HepG2 (cell line): ENCODE data around the gene NARF. TPM values are rescaled to one million over a fixed set of nuclear protein-coding genes. Genes with fewer than 3 reads are reported as not detected.

Experiments used
- BATF2 ChIP-seq: sonication (generic); formaldehyde crosslinking; IDR thresholded peaks from 2 replicates; pipeline ENCODE4 v1.8.0; 2022; ENCODE audit warnings: mild to moderate bottlenecking, missing genetic modification reagents, moderate library complexity
- BCL6 ChIP-seq: IDR thresholded peaks from 2 replicates; pipeline ENCODE4 v1.6.1; 2016; ENCODE audit warnings: missing genetic modification reagents, missing compliant biosample characterization
- BHLHE40 ChIP-seq: IDR thresholded peaks from 2 replicates; pipeline ENCODE4 v1.6.1; 2011; ENCODE audit warnings: low read length, improper control_type of control experiment
- CAMTA2 ChIP-seq: sonication (generic); formaldehyde crosslinking; IDR thresholded peaks from 2 replicates; pipeline ENCODE4 v1.4.0; 2020; ENCODE audit warnings: mild to moderate bottlenecking, missing genetic modification reagents, borderline replicate concordance
- CBFB ChIP-seq: sonication (generic); formaldehyde crosslinking; IDR thresholded peaks from 2 replicates; pipeline ENCODE4 v1.4.0; 2020; ENCODE audit warnings: missing genetic modification reagents
- CC2D1A ChIP-seq: sonication (generic); formaldehyde crosslinking; IDR thresholded peaks from 2 replicates; pipeline ENCODE4 v1.8.1; 2023; ENCODE audit warnings: mild to moderate bottlenecking, missing genetic modification reagents
- CERS6 ChIP-seq: sonication (generic); formaldehyde crosslinking; IDR thresholded peaks from 2 replicates; pipeline ENCODE4 v1.5.0; 2020; ENCODE audit warnings: missing genetic modification reagents
- ELF1 ChIP-seq: sonication (generic); formaldehyde crosslinking; IDR thresholded peaks from 2 replicates; pipeline ENCODE4 v1.4.0; 2020; ENCODE audit warnings: missing genetic modification reagents
- HMG20A ChIP-seq: IDR thresholded peaks from 2 replicates; pipeline ENCODE4 v1.6.1; 2016; ENCODE audit warnings: borderline replicate concordance
- KDM5B ChIP-seq: sonication (generic); formaldehyde crosslinking; IDR thresholded peaks from 2 replicates; pipeline ENCODE4 v1.4.0; 2020; ENCODE audit warnings: missing genetic modification reagents, mild to moderate bottlenecking, borderline replicate concordance
- MED13 ChIP-seq: sonication (generic); formaldehyde crosslinking; IDR thresholded peaks from 2 replicates; pipeline ENCODE4 v1.5.0; 2020; ENCODE audit warnings: missing genetic modification reagents
- MED8 ChIP-seq: sonication (generic); formaldehyde crosslinking; IDR thresholded peaks from 2 replicates; pipeline ENCODE4 v1.8.1; 2023; ENCODE audit warnings: mild to moderate bottlenecking, missing genetic modification reagents; ENCODE audit not compliant: insufficient replicate concordance
- MEIS2 ChIP-seq: sonication (generic); formaldehyde crosslinking; IDR thresholded peaks from 2 replicates; pipeline ENCODE4 v1.9.0; 2021; ENCODE audit warnings: mild to moderate bottlenecking, missing genetic modification reagents
- NFYB ChIP-seq: sonication (generic); formaldehyde crosslinking; IDR thresholded peaks from 2 replicates; pipeline ENCODE4 v1.4.0; 2020; ENCODE audit warnings: missing genetic modification reagents
- PHF5A ChIP-seq: IDR thresholded peaks from one replicate; pipeline ENCODE4 v1.6.1; 2018; ENCODE audit warnings: low read depth, missing genetic modification reagents; ENCODE audit not compliant: unreplicated experiment
- SAFB2 ChIP-seq: sonication (generic); formaldehyde crosslinking; IDR thresholded peaks from 2 replicates; pipeline ENCODE4 v1.5.1; 2020; ENCODE audit warnings: missing genetic modification reagents, low read depth, mild to moderate bottlenecking, borderline replicate concordance
- SP4 ChIP-seq: sonication (generic); formaldehyde crosslinking; IDR thresholded peaks from 2 replicates; pipeline ENCODE4 v1.8.1; 2023; ENCODE audit warnings: mild to moderate bottlenecking, missing genetic modification reagents
- SYNCRIP ChIP-seq: fragments of 200-400 bp; formaldehyde crosslinking; IDR thresholded peaks from 2 replicates; pipeline ENCODE4 v1.6.1; 2018; ENCODE audit warnings: mild to moderate bottlenecking, low read depth, low read length; ENCODE audit not compliant: insufficient read depth
- TEF ChIP-seq: sonication (generic); formaldehyde crosslinking; IDR thresholded peaks from 2 replicates; pipeline ENCODE4 v1.5.0; 2020; ENCODE audit warnings: missing genetic modification reagents
- TP53 ChIP-seq: sonication (generic); formaldehyde crosslinking; conservative IDR thresholded peaks from 2 replicates; pipeline ENCODE4 v1.4.0; 2020; ENCODE audit warnings: missing genetic modification reagents
- ZBTB37 ChIP-seq: sonication (generic); formaldehyde crosslinking; IDR thresholded peaks from 2 replicates; pipeline ENCODE4 v1.4.0; 2020; ENCODE audit warnings: mild to moderate bottlenecking, missing genetic modification reagents
- ZKSCAN1 ChIP-seq: fragments of 150-350 bp; IDR thresholded peaks from 2 replicates; pipeline ENCODE4 v1.6.1; 2014; ENCODE audit warnings: low read length
- ZNF225 ChIP-seq: sonication (generic); formaldehyde crosslinking; IDR thresholded peaks from 2 replicates; pipeline ENCODE4 v1.4.0; 2020; ENCODE audit warnings: mild to moderate bottlenecking, missing genetic modification reagents
- ZNF33B ChIP-seq: sonication (generic); formaldehyde crosslinking; IDR thresholded peaks from 2 replicates; pipeline ENCODE4 v1.5.1; 2020; ENCODE audit warnings: mild to moderate bottlenecking, missing genetic modification reagents
- ZNF614 ChIP-seq: IDR thresholded peaks from 2 replicates; pipeline ENCODE4 v1.6.1; 2018; ENCODE audit warnings: missing biosample characterization, missing genetic modification reagents, inconsistent platforms, borderline replicate concordance
- ZNF7 ChIP-seq: IDR thresholded peaks from 2 replicates; pipeline ENCODE4 v1.6.1; 2016; ENCODE audit warnings: missing biosample characterization, missing genetic modification reagents
- ZSCAN25 ChIP-seq: sonication (generic); formaldehyde crosslinking; IDR thresholded peaks from 2 replicates; pipeline ENCODE4 v1.8.0; 2022; ENCODE audit warnings: mild to moderate bottlenecking, missing genetic modification reagents
- ZSCAN5A ChIP-seq: sonication (generic); formaldehyde crosslinking; IDR thresholded peaks from 2 replicates; pipeline ENCODE4 v1.8.0; 2022; ENCODE audit warnings: mild to moderate bottlenecking, missing genetic modification reagents, borderline replicate concordance
- polyA plus RNA-seq, 8 experiments: library from polyadenylated mRNA; depleted of rRNA in 3 of 8; stranded (reverse) in 7 of 8; unstranded in 1 of 8; fragments of >200 nt; fragmentation: Illumina TruSeq in 4 of 8; extraction: Trizol in 4 of 8; gene quantifications; 2 replicates each; pipeline versions ENCODE4 v1.2.1 to v1.2.3, GENCODE V29; 2011 to 2016; ENCODE audit warnings: low read depth in 4 of 8, missing spikeins in 1 of 8, mixed read lengths in 1 of 8; ENCODE audit not compliant: insufficient read depth in 1 of 8
- total RNA-seq, 5 experiments: library from RNA; depleted of rRNA; stranded (reverse); fragments of >200 nt; fragmentation: Illumina TruSeq; extraction: Trizol; gene quantifications; 2 replicates each; pipeline ENCODE4 v1.2.3, GENCODE V29; 2016; ENCODE audit warnings: low read depth in 1 of 5

Gene NARF
- total and polyA plus RNA-seq, 2 of the 13 experiments (the other 11 are each of a cell fraction or from before 2014, with no cell fraction given), result 61.1 to 144 TPM

GRCh38 chr17:82517230-82517865, 58.8 kb downstream of the NARF start (continued):
- TF ChIP-seq CERS6 (CRISPR knock-in tag) (no peak), SYNCRIP (no peak), PHF5A (CRISPR knock-in tag) (no peak), CAMTA2 (no peak), KDM5B (CRISPR knock-in tag) (no peak), ZKSCAN1 (no peak), ZBTB37 (CRISPR knock-in tag) (no peak), MED8 (CRISPR knock-in tag) (peak; percentile 21), CC2D1A (CRISPR knock-in tag) (no peak), TP53 (CRISPR knock-in tag) (no peak), ELF1 (CRISPR knock-in tag) (peak; percentile 71), MEIS2 (CRISPR knock-in tag) (no peak), ZNF7 (CRISPR knock-in tag) (no peak), BATF2 (CRISPR knock-in tag) (no peak), CBFB (CRISPR knock-in tag) (peak; percentile 81; the same call in 1 of the 2 replicates), BCL6 (CRISPR knock-in tag) (peak; percentile 81), MED13 (CRISPR knock-in tag) (0 out of 2 replicates have a peak, but pooled peaks have one; percentile 22), ZNF225 (CRISPR knock-in tag) (no peak), ZNF614 (peak; percentile 96), ZNF33B (CRISPR knock-in tag) (no peak), ZSCAN25 (CRISPR knock-in tag) (no peak), BHLHE40 (peak; percentile 97), TEF (CRISPR knock-in tag) (no peak; the same call in 1 of the 2 replicates), HMG20A (CRISPR knock-in tag) (peak; percentile 86), NFYB (CRISPR knock-in tag) (peak; percentile 38; the same call in 1 of the 2 replicates), SAFB2 (no peak), SP4 (CRISPR knock-in tag) (peak; percentile 48; the same call in 1 of the 2 replicates), ZSCAN5A (CRISPR knock-in tag) (peak; percentile 56; the same call in 1 of the 2 replicates)
